Neural progenitor cell (in vitro differentiated cells): ENCODE measurements around the gene TRABD.

Source experiments
- EZH2 ChIP-seq: fragments of 200-600 bp; sonication (generic); IDR thresholded peaks from 2 replicates; pipeline ENCODE4 v1.6.1; 2017; ENCODE audit warnings: antibody characterized with exemption, mild to moderate bottlenecking, moderate library complexity
- TF ChIP-seq, protein P1 (sequence below): fragments of 200-600 bp; sonication (generic); IDR thresholded peaks from 2 replicates; pipeline ENCODE4 v1.5.1; 2017; ENCODE audit warnings: antibody characterized with exemption, mild to moderate bottlenecking

DNA sequence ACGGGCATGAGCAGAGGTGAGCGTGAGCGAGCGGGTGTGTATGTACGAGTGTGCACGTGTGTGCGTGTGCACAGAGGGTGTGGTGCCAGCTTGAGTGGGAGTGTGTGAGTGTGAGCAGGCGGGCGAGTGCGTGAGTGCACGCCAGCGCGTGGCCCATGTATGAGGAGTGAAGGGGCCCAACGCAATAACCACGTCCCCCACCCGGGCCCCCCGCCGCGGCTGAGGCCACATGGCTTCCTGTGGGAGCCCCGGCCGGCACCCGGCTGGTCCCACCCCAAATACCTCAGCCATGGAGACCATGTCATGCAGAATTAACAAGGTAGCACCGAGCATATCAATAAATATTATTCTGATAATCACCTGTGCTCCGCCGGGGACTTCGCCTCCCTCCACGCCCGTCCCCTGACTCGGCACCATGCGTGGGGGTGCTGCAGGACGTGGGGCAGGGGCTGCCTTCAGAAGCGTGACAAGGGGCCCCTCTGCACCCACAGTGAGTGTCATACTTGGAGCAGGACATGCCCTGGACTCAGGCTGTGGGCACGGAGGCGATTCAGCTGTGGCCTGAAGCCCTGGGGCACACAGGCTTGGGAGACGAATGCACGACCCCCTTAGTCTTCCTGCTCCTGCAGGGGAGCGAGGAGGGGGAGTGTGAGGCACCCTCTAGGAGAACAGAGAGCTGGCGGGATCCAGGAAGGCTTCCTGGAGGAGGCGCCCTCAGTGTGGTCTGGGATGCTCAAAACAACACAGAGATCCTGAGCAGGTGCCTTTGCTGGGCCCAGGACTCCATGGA, 5.6 kb upstream of the TRABD start:
- TF ChIP-seq, protein P1, sequence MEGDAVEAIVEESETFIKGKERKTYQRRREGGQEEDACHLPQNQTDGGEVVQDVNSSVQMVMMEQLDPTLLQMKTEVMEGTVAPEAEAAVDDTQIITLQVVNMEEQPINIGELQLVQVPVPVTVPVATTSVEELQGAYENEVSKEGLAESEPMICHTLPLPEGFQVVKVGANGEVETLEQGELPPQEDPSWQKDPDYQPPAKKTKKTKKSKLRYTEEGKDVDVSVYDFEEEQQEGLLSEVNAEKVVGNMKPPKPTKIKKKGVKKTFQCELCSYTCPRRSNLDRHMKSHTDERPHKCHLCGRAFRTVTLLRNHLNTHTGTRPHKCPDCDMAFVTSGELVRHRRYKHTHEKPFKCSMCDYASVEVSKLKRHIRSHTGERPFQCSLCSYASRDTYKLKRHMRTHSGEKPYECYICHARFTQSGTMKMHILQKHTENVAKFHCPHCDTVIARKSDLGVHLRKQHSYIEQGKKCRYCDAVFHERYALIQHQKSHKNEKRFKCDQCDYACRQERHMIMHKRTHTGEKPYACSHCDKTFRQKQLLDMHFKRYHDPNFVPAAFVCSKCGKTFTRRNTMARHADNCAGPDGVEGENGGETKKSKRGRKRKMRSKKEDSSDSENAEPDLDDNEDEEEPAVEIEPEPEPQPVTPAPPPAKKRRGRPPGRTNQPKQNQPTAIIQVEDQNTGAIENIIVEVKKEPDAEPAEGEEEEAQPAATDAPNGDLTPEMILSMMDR = no peak
- no peak for TF ChIP-seq EZH2
